Coronary artery (tissue), 2 donors: ENCODE results near the gene THAP12.

Experiments used
- DNase-seq: peaks from one replicate; pipeline ENCODE4 v3.0.0-alpha.2; 2017; ENCODE audit warnings: low spot score
- H3K27ac ChIP-seq, 2 donors: fragments of 200-600 bp; sonication (generic); one replicate each; pipeline ENCODE4 v1.5.1; 2016 to 2019
- H3K4me3 ChIP-seq: fragments of 200-600 bp; sonication (generic); 2 replicates; pipeline ENCODE4 v1.5.1; 2016; ENCODE audit warnings: mild to moderate bottlenecking, moderate library complexity
- CTCF ChIP-seq: fragments of 200-600 bp; sonication (generic); IDR thresholded peaks from one replicate; pipeline ENCODE4 v1.5.1; 2019; ENCODE audit warnings: antibody characterized with exemption

The THAP12 gene

GRCh38 chr11:76380977-76381719 is at the start of gene THAP12, which contains the start of gene GVQW3:
Gene THAP12 (minus strand): TSS chr11:76381132. CDS start chr11:76380836, 296 bp downstream.
Gene GVQW3 (plus strand): TSS chr11:76381323. CDS start chr11:76381829, 506 bp downstream.
- peak; percentile 98 for DNase-seq
- peak within 1 kb of the TSS; percentile 68 to 90 for H3K27ac ChIP-seq
- peak within 1 kb of the TSS; percentile 91 for H3K4me3 ChIP-seq
- no peak for TF ChIP-seq CTCF

GRCh38 chr11:76426660-76427059 is 45.7 kb upstream of the THAP12 start:
- no peak for TF ChIP-seq CTCF
- H3K4me3 ChIP-seq = no peak overlapping the region
- H3K27ac ChIP-seq = no peak overlapping the region
- no peak for DNase-seq

GRCh38 chr11:76424891-76425290 is 44.0 kb upstream of the THAP12 start:
- no peak for TF ChIP-seq CTCF
- H3K4me3 ChIP-seq = no peak overlapping the region
- no peak for DNase-seq
- H3K27ac ChIP-seq = no peak overlapping the region

GRCh38 chr11:76424379-76424778 is 43.4 kb upstream of the THAP12 start:
- no peak for TF ChIP-seq CTCF
- DNase-seq = no peak
- H3K4me3 ChIP-seq = no peak overlapping the region
- no peak overlapping the region for H3K27ac ChIP-seq

GRCh38 chr11:76419896-76420295 is 39.0 kb upstream of the THAP12 start:
- Histone ChIP-seq H3K27ac (no peak overlapping the region), H3K4me3 (no peak overlapping the region)
- no peak for TF ChIP-seq CTCF
- no peak for DNase-seq

- Histone ChIP-seq H3K27ac (no peak overlapping the region), H3K4me3 (no peak overlapping the region)
- no peak for TF ChIP-seq CTCF
- DNase-seq = no peak
These were observed 34.1 kb upstream of the THAP12 start for GRCh38 chr11:76415073-76415472.

GRCh38 chr11:76410851-76411357 is 30.0 kb upstream of the THAP12 start:
- TF ChIP-seq CTCF = no peak
- Histone ChIP-seq H3K27ac (no peak overlapping the region), H3K4me3 (no peak overlapping the region)
- DNase-seq = no peak
